HepG2 (cell line): ENCODE data around the gene TMX2. TPM values are rescaled to one million over a fixed set of nuclear protein-coding genes. Genes with fewer than 3 reads are reported as not detected.

Experiments
- BCL6 ChIP-seq: IDR thresholded peaks from 2 replicates; pipeline ENCODE4 v1.6.1; 2016; ENCODE audit warnings: missing genetic modification reagents, missing compliant biosample characterization
- CREB1 ChIP-seq, 2 experiments: fragments of 450-650 bp in 1 of 2; IDR thresholded peaks; 2 replicates each; pipeline ENCODE4 v1.6.1; 2016 to 2017; ENCODE audit warnings: control low read depth in 1 of 2, mild to moderate bottlenecking in 1 of 2, missing compliant biosample characterization in 1 of 2, missing genetic modification characterization in 1 of 2
- EEA1 ChIP-seq: sonication (generic); formaldehyde crosslinking; IDR thresholded peaks from 2 replicates; pipeline ENCODE4 v1.5.1; 2020; ENCODE audit warnings: mild to moderate bottlenecking, missing genetic modification reagents, borderline replicate concordance
- GATAD2A ChIP-seq: IDR thresholded peaks from 2 replicates; pipeline ENCODE4 v1.6.1; 2016
- JUND ChIP-seq: sonication (generic); formaldehyde crosslinking; IDR thresholded peaks from 2 replicates; pipeline ENCODE4 v1.8.0; 2022; ENCODE audit warnings: mild to moderate bottlenecking, missing genetic modification reagents
- MTF2 ChIP-seq: sonication (generic); formaldehyde crosslinking; IDR thresholded peaks from 2 replicates; pipeline ENCODE4 v1.5.0; 2020; ENCODE audit warnings: missing genetic modification reagents, borderline replicate concordance
- MXD4 ChIP-seq: IDR thresholded peaks from 2 replicates; pipeline ENCODE4 v1.6.1; 2016; ENCODE audit warnings: mild to moderate bottlenecking, missing biosample characterization, missing genetic modification reagents
- REL ChIP-seq: sonication (generic); formaldehyde crosslinking; conservative IDR thresholded peaks from 2 replicates; pipeline ENCODE4 v1.8.0; 2022; ENCODE audit warnings: mild to moderate bottlenecking, missing genetic modification reagents, moderate library complexity
- SAP130 ChIP-seq: IDR thresholded peaks from 2 replicates; pipeline ENCODE4 v1.6.1; 2016; ENCODE audit warnings: low read depth
- SSRP1 ChIP-seq: IDR thresholded peaks from 2 replicates; pipeline ENCODE4 v1.6.1; 2016; ENCODE audit warnings: control low read depth
- TEAD3 ChIP-seq: optimal IDR thresholded peaks from 2 replicates; pipeline ENCODE3; 2016; ENCODE audit warnings: borderline replicate concordance
- THAP8 ChIP-seq: sonication (generic); formaldehyde crosslinking; IDR thresholded peaks from 2 replicates; pipeline ENCODE4 v1.5.1; 2020; ENCODE audit warnings: missing genetic modification reagents, mild to moderate bottlenecking, borderline replicate concordance
- ZFAT ChIP-seq: sonication (generic); formaldehyde crosslinking; conservative IDR thresholded peaks from 2 replicates; pipeline ENCODE4 v1.8.1; 2023; ENCODE audit warnings: missing genetic modification reagents, inconsistent platforms
- ZNF672 ChIP-seq: sonication (generic); formaldehyde crosslinking; IDR thresholded peaks from 2 replicates; pipeline ENCODE4 v1.8.1; 2022; ENCODE audit warnings: missing genetic modification reagents
- ZNF710 ChIP-seq: sonication (generic); formaldehyde crosslinking; IDR thresholded peaks from 2 replicates; pipeline ENCODE4 v1.5.0; 2020; ENCODE audit warnings: mild to moderate bottlenecking, missing genetic modification reagents, borderline replicate concordance
- ZNF770 ChIP-seq: sonication (generic); formaldehyde crosslinking; IDR thresholded peaks from 2 replicates; pipeline ENCODE4 v1.5.0; 2020; ENCODE audit warnings: mild to moderate bottlenecking, missing genetic modification reagents
- ZNF816 ChIP-seq: sonication (generic); formaldehyde crosslinking; IDR thresholded peaks from 2 replicates; pipeline ENCODE4 v1.8.0; 2022; ENCODE audit warnings: missing genetic modification reagents, mild to moderate bottlenecking, borderline replicate concordance
- ZSCAN22 ChIP-seq: sonication (generic); formaldehyde crosslinking; IDR thresholded peaks from 2 replicates; pipeline ENCODE4 v1.4.0; 2020; ENCODE audit warnings: mild to moderate bottlenecking, missing genetic modification reagents
- polyA plus RNA-seq, 8 experiments: library from polyadenylated mRNA; depleted of rRNA in 3 of 8; stranded (reverse) in 7 of 8; unstranded in 1 of 8; fragments of >200 nt; fragmentation: Illumina TruSeq in 4 of 8; extraction: Trizol in 4 of 8; gene quantifications; 2 replicates each; pipeline versions ENCODE4 v1.2.1 to v1.2.3, GENCODE V29; 2011 to 2016; ENCODE audit warnings: low read depth in 4 of 8, missing spikeins in 1 of 8, mixed read lengths in 1 of 8; ENCODE audit not compliant: insufficient read depth in 1 of 8
- total RNA-seq, 5 experiments: library from RNA; depleted of rRNA; stranded (reverse); fragments of >200 nt; fragmentation: Illumina TruSeq; extraction: Trizol; gene quantifications; 2 replicates each; pipeline ENCODE4 v1.2.3, GENCODE V29; 2016; ENCODE audit warnings: low read depth in 1 of 5

Gene TMX2
- total and polyA plus RNA-seq, 2 of the 13 experiments (the other 11 are each of a cell fraction or from before 2014, with no cell fraction given), result 84.5 to 129 TPM

- TF ChIP-seq ZNF770 (no peak), ZFAT (CRISPR knock-in tag) (no peak), JUND (CRISPR knock-in tag) (no peak), THAP8 (no peak), MXD4 (CRISPR knock-in tag) (no peak), ZNF816 (no peak), SAP130 (peak; percentile 65), SSRP1 (CRISPR knock-in tag) (peak; percentile 71; the same call in 1 of the 2 replicates), ZNF672 (CRISPR knock-in tag) (no peak), ZSCAN22 (peak; percentile 47; the same call in 1 of the 2 replicates), REL (CRISPR knock-in tag) (no peak), MTF2 (CRISPR knock-in tag) (no peak), ZNF710 (CRISPR knock-in tag) (peak; percentile 56; the same call in 1 of the 2 replicates), EEA1 (no peak), CREB1 (IDR thresholded peaks at IDR 0.05) (no peak), CREB1 (CRISPR knock-in tag; IDR thresholded peaks at IDR 0.05) (0 out of 2 replicates have a peak, but pooled peaks have one; percentile 23), GATAD2A (peak; percentile 13; the same call in 1 of the 2 replicates), TEAD3 (CRISPR knock-in tag) (peak; percentile 5), BCL6 (CRISPR knock-in tag) (0 out of 2 replicates have a peak, but pooled peaks have one; percentile 8)
Measured at GRCh38 chr11:57763568-57763967, 51.2 kb downstream of the TMX2 start (continued).
